SK-N-MC (cell line): ENCODE results near the gene FOXO1.

ENCODE experiments used
- EZH2 ChIP-seq: fragments of 200-600 bp; sonication (generic); IDR thresholded peaks from one replicate; pipeline ENCODE4 v1.6.1; 2017; ENCODE audit warnings: antibody characterized with exemption
- POLR2AphosphoS5 ChIP-seq: IDR thresholded peaks from 2 replicates; pipeline ENCODE4 v1.6.1; 2012; ENCODE audit warnings: mild to moderate bottlenecking, low read depth, low read length, borderline replicate concordance

GRCh38 chr13:40665126-40666044, 1.1 kb downstream of the FOXO1 start:
- TF ChIP-seq POLR2AphosphoS5 (no peak), EZH2 (no peak)
